MM.1S (cell line): Measurements from ENCODE around the gene KIRREL3.

Experiments used
- DNase-seq: peaks from one replicate; pipeline ENCODE4 v3.0.0-alpha.2; 2015
- H2AFZ ChIP-seq: fragments of 300-600 bp; sonication (generic); 2 replicates; pipeline ENCODE4 v1.6.0; 2016; ENCODE audit warnings: antibody characterized with exemption, low read length
- H3F3A ChIP-seq: fragments of 300-600 bp; sonication (generic); 2 replicates; pipeline ENCODE4 v1.6.1; 2016; ENCODE audit warnings: mild to moderate bottlenecking, antibody characterized with exemption, low read length, moderate library complexity, mixed read lengths; ENCODE audit not compliant: insufficient read depth
- H3K27ac ChIP-seq: fragments of 300-600 bp; sonication (generic); 2 replicates; pipeline ENCODE4 v1.5.1; 2016; ENCODE audit warnings: mild to moderate bottlenecking, low read length
- H3K27me3 ChIP-seq: fragments of 300-600 bp; sonication (generic); replicated peaks from 2 replicates; pipeline ENCODE4 v1.6.0; 2016; ENCODE audit warnings: low read length; ENCODE audit not compliant: insufficient read depth
- H3K36me3 ChIP-seq: fragments of 300-600 bp; sonication (generic); replicated peaks from 2 replicates; pipeline ENCODE4 v1.6.1; 2016; ENCODE audit warnings: mild to moderate bottlenecking, low read length, mixed read lengths; ENCODE audit not compliant: insufficient read depth
- H3K4me1 ChIP-seq: fragments of 300-600 bp; sonication (generic); 2 replicates; pipeline ENCODE4 v1.6.1; 2016; ENCODE audit warnings: low read length, mixed read lengths
- H3K4me2 ChIP-seq: fragments of 300-600 bp; sonication (generic); 2 replicates; pipeline ENCODE4 v1.6.0; 2016; ENCODE audit warnings: low read depth, low read length
- H3K4me3 ChIP-seq: fragments of 300-600 bp; sonication (generic); 2 replicates; pipeline ENCODE4 v1.5.1; 2016; ENCODE audit warnings: low read length, mixed read lengths
- H3K79me2 ChIP-seq: fragments of 300-600 bp; sonication (generic); 2 replicates; pipeline ENCODE4 v1.6.1; 2016; ENCODE audit warnings: mixed run types, low read length, mixed read lengths
- H3K9ac ChIP-seq: fragments of 300-600 bp; sonication (generic); 2 replicates; pipeline ENCODE4 v1.6.1; 2016; ENCODE audit warnings: low read length, mixed read lengths
- H3K9me2 ChIP-seq: fragments of 300-600 bp; sonication (generic); replicated peaks from 2 replicates; pipeline ENCODE4 v1.6.1; 2016; ENCODE audit warnings: mild to moderate bottlenecking, low read length, mixed read lengths; ENCODE audit not compliant: insufficient read depth
- H3K9me3 ChIP-seq: fragments of 300-600 bp; sonication (generic); replicated peaks from 2 replicates; pipeline ENCODE4 v1.6.1; 2016; ENCODE audit warnings: mild to moderate bottlenecking, low read length, mixed read lengths; ENCODE audit not compliant: insufficient read depth
- H4K20me1 ChIP-seq: fragments of 300-600 bp; sonication (generic); 2 replicates; pipeline ENCODE4 v1.6.1; 2016; ENCODE audit warnings: mild to moderate bottlenecking, low read length, moderate library complexity, mixed read lengths; ENCODE audit not compliant: insufficient read depth
- CTCF ChIP-seq: fragments of 300-600 bp; sonication (generic); IDR thresholded peaks from 2 replicates; pipeline ENCODE4 v1.5.1; 2016; ENCODE audit warnings: antibody characterized with exemption, low read length, mixed read lengths
- EZH2 ChIP-seq: fragments of 300-600 bp; sonication (generic); optimal IDR thresholded peaks from 2 replicates; pipeline ENCODE3; 2017; ENCODE audit warnings: low read depth, mild to moderate bottlenecking, antibody characterized with exemption, low read length, mixed read lengths
- EZH2phosphoT487 ChIP-seq: fragments of 300-600 bp; sonication (generic); IDR thresholded peaks from 2 replicates; pipeline ENCODE4 v1.6.1; 2018; ENCODE audit warnings: antibody characterized with exemption, low read length

The KIRREL3 gene

GRCh38 chr11:126704096-126704495 is 296.5 kb downstream of the KIRREL3 start:
- no peak overlapping the region for H2AFZ ChIP-seq
- no peaks in the 10 kb centered on the region for H3K79me2 ChIP-seq
- no peak overlapping the region for H3K4me2 ChIP-seq
- TF ChIP-seq CTCF (no peak), EZH2phosphoT487 (no peak), EZH2 (no peak)
- H3K36me3 ChIP-seq: no peaks in the 10 kb centered on the region
- no peaks in the 10 kb centered on the region for H3K27me3 ChIP-seq
- H3K9me3 ChIP-seq: no peaks in the 10 kb centered on the region
- no peaks in the 10 kb centered on the region for H4K20me1 ChIP-seq
- H3F3A ChIP-seq: peaks cover 26% of the 10 kb centered on the region
- no peaks in the 10 kb centered on the region for H3K9me2 ChIP-seq
- DNase-seq: no peak
- H3K9ac ChIP-seq: no peak overlapping the region
- H3K4me1 ChIP-seq: peaks cover 31% of the 10 kb centered on the region
- no peak overlapping the region for H3K4me3 ChIP-seq
- no peak overlapping the region for H3K27ac ChIP-seq

GRCh38 chr11:126703662-126704061 is 296.9 kb downstream of the KIRREL3 start:
- Histone ChIP-seq H3K9me2 (no peaks in the 10 kb centered on the region), H3K27me3 (no peaks in the 10 kb centered on the region), H3K79me2 (no peaks in the 10 kb centered on the region), H3K27ac (no peak overlapping the region), H3K4me3 (no peak overlapping the region), H4K20me1 (no peaks in the 10 kb centered on the region), H3K4me2 (no peak overlapping the region), H3K9ac (no peak overlapping the region), H2AFZ (no peak overlapping the region), H3K36me3 (no peaks in the 10 kb centered on the region), H3K9me3 (no peaks in the 10 kb centered on the region), H3F3A (peaks cover 26% of the 10 kb centered on the region), H3K4me1 (peaks cover 31% of the 10 kb centered on the region)
- no peak for TF ChIP-seq EZH2
- no peak for TF ChIP-seq EZH2phosphoT487
- TF ChIP-seq CTCF: no peak
- no peak for DNase-seq

GRCh38 chr11:126702987-126703386 is 297.6 kb downstream of the KIRREL3 start:
- Histone ChIP-seq H3K27ac (no peak overlapping the region), H3K9me3 (no peaks in the 10 kb centered on the region), H4K20me1 (no peaks in the 10 kb centered on the region), H3K79me2 (no peaks in the 10 kb centered on the region), H3K27me3 (no peaks in the 10 kb centered on the region), H3K4me1 (peaks cover 31% of the 10 kb centered on the region), H3K4me2 (no peak overlapping the region), H2AFZ (no peak overlapping the region), H3K9ac (no peak overlapping the region), H3K36me3 (no peaks in the 10 kb centered on the region), H3F3A (peaks cover 26% of the 10 kb centered on the region), H3K9me2 (no peaks in the 10 kb centered on the region), H3K4me3 (no peak overlapping the region)
- TF ChIP-seq CTCF: no peak
- no peak for TF ChIP-seq EZH2
- TF ChIP-seq EZH2phosphoT487: no peak
- no peak for DNase-seq
